Parathyroid adenoma (tissue), 2 donors: ENCODE results near the gene CRACR2A.

ENCODE experiments used
- H2AFZ ChIP-seq: fragments of 300-600 bp; sonication (generic); one replicate; pipeline ENCODE4 v1.7.0; 2017; ENCODE audit warnings: antibody characterized with exemption, mild to moderate bottlenecking
- H3K27ac ChIP-seq: fragments of 300-600 bp; sonication (generic); one replicate; pipeline ENCODE4 v1.7.0; 2017
- H3K27me3 ChIP-seq: fragments of 300-600 bp; sonication (generic); one replicate; pipeline ENCODE4 v1.7.0; 2017; ENCODE audit warnings: low read length; ENCODE audit not compliant: control insufficient read depth, insufficient read depth
- H3K36me3 ChIP-seq: fragments of 300-600 bp; sonication (generic); one replicate; pipeline ENCODE4 v1.7.0; 2017; ENCODE audit warnings: low read length; ENCODE audit not compliant: control insufficient read depth, insufficient read depth
- H3K4me1 ChIP-seq: fragments of 300-600 bp; sonication (generic); one replicate; pipeline ENCODE4 v1.7.0; 2017; ENCODE audit warnings: control low read depth
- H3K4me2 ChIP-seq: fragments of 300-600 bp; sonication (generic); one replicate; pipeline ENCODE4 v1.7.0; 2017; ENCODE audit warnings: low read length
- H3K4me3 ChIP-seq: fragments of 300-600 bp; sonication (generic); one replicate; pipeline ENCODE4 v1.7.0; 2017; ENCODE audit warnings: low read depth, low read length
- H3K79me2 ChIP-seq: fragments of 300-600 bp; sonication (generic); one replicate; pipeline ENCODE4 v1.7.0; 2017; ENCODE audit warnings: control low read depth
- H3K9ac ChIP-seq: fragments of 300-600 bp; sonication (generic); one replicate; pipeline ENCODE4 v1.7.0; 2017; ENCODE audit warnings: mild to moderate bottlenecking
- H3K9me3 ChIP-seq: fragments of 300-600 bp; sonication (generic); one replicate; pipeline ENCODE4 v1.7.0; 2017; ENCODE audit warnings: low read length; ENCODE audit not compliant: control insufficient read depth
- TF ChIP-seq, protein P1 (sequence below): fragments of 300-600 bp; sonication (generic); IDR thresholded peaks from one replicate; pipeline ENCODE4 v1.7.0; 2017; ENCODE audit warnings: antibody characterized with exemption, mild to moderate bottlenecking
- donor health status: primary hyperparathyroidism.

CRACR2A gene

DNA sequence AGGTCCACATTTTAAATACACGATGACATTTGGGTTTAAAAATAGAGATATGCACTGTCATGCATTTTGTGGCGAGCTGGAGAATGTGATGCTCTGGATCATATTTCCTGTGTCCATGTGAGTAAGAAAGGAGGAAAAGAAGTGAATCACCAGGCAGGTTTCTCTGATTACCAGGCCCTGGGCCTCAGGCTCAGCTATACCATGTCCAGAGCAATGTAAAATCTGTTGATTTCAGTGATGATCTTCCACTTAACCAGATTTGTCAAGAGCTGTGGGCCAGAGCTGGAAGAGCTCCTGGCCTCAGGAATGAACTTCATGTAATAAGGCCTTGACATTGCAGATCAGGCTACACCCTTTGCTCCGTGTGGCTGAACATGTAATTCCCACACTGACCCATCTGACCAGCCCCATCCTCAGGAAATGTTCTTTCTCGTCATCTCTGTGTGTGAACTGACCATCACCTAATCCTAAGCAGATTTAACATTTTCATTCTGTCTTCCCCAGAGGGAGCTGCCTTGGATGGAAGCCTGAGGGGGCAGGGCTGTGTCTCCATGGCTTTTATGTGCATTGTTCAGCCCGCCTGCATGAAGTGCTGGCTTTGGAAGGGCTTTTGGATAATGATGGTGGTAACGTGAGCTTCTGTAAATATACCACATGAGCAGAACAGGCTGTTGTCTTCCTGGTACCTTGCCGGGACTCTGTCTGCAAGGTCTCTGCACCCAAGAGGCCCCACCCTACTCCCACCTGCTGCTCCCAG, 54.5 kb downstream of the CRACR2A start:
- no peaks in the 10 kb centered on the region for H3K9me3 ChIP-seq
- no peak overlapping the region for H3K4me2 ChIP-seq
- no peaks in the 10 kb centered on the region for H3K27me3 ChIP-seq
- H3K79me2 ChIP-seq, result no peaks in the 10 kb centered on the region
- TF ChIP-seq, protein P1, sequence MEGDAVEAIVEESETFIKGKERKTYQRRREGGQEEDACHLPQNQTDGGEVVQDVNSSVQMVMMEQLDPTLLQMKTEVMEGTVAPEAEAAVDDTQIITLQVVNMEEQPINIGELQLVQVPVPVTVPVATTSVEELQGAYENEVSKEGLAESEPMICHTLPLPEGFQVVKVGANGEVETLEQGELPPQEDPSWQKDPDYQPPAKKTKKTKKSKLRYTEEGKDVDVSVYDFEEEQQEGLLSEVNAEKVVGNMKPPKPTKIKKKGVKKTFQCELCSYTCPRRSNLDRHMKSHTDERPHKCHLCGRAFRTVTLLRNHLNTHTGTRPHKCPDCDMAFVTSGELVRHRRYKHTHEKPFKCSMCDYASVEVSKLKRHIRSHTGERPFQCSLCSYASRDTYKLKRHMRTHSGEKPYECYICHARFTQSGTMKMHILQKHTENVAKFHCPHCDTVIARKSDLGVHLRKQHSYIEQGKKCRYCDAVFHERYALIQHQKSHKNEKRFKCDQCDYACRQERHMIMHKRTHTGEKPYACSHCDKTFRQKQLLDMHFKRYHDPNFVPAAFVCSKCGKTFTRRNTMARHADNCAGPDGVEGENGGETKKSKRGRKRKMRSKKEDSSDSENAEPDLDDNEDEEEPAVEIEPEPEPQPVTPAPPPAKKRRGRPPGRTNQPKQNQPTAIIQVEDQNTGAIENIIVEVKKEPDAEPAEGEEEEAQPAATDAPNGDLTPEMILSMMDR, result no peak
- no peaks in the 10 kb centered on the region for H3K4me1 ChIP-seq
- no peak overlapping the region for H3K4me3 ChIP-seq
- peaks cover 1% of the 10 kb centered on the region for H3K36me3 ChIP-seq
- no peak overlapping the region for H3K9ac ChIP-seq
- no peak overlapping the region for H3K27ac ChIP-seq
- H2AFZ ChIP-seq, result no peak overlapping the region

DNA sequence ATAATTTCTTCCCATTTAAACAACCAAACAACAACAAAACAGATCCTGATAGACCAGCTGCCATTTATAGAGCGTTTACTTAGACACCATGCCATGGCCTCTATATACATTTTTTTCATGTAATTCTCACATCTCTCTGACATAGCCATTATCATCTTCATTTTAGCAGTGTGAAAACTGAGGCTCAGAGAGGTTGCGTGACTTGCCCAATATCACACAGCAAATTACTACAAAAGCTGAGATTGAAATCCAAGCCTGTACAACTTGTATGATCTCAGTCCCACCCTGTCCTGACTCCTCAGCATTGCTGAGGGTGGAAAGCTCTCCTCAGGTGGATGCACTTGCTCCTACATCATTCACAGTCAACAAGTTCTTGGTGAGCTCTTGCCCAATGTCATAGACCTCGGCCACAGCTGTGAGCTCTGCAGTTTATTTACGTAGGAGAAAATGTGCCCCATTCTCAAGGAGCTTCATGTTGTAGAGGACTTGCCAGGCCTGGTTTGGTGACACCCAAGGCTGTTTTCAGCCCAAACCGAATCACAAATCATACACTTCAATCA, 55.5 kb downstream of the CRACR2A start:
- Histone ChIP-seq H3K27ac (no peak overlapping the region), H3K9ac (no peak overlapping the region), H3K4me3 (no peak overlapping the region), H3K9me3 (no peaks in the 10 kb centered on the region), H3K4me1 (no peaks in the 10 kb centered on the region), H3K27me3 (no peaks in the 10 kb centered on the region), H3K4me2 (no peak overlapping the region), H2AFZ (no peak overlapping the region), H3K79me2 (no peaks in the 10 kb centered on the region), H3K36me3 (no peaks in the 10 kb centered on the region)
- TF ChIP-seq, protein P1, result no peak

DNA sequence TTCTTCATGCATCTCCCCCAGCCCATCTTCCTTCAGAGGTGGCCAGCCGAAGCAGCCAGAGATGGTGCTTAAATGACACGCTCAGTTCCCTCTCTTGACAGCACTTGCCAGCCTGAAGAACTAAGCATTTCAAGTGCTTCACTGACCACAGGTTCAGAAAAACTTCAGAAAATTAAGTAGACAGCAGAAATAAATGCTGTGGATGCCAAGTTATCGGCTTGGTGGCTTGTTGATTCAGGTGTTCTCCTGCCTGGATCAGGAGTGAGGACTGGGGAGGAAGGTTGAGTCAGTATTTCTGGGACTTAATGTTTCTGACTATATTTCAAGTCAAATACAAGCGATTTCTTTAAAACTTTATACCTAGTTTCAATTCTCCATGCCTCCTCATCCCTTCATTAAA, 58.2 kb downstream of the CRACR2A start:
- TF ChIP-seq, protein P1, result no peak

DNA sequence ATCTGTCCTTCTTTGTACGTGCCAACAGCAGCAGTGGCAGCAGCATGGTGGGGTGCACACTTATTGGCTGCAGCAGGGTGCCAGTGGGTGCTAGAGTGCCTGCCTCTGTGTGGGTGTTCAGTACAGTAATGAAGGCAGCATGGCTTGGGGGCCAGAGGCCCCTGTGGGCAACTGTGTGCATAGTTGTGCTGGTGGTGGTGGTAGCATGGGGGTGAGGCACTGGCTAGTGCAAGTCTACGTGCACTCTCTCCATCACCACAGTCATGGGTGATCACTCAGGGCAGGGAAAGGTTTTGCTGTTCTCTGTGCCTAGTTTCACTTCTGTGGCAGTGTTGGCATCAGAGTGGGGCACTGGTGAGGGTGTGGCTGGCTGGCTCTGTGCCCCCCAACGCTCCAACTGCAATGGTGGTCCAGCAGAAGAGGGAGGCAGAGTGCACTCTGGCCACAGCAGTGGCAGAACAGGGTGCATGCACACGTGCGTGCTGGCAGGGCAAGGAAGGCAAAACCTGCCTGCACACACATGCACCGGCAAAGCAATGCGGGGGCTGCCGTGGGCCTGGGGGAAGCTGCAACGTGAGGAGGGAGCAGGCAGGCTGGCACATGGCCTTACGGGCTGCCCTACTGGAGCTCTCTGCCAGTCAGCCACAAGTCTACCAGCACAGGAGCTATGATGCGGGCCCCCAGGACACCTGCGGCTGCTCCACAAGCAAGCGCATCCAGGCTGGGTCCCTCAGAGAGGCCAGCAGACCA, 60.1 kb downstream of the CRACR2A start:
- TF ChIP-seq, protein P1, result no peak
- Histone ChIP-seq H2AFZ (no peak overlapping the region), H3K79me2 (no peaks in the 10 kb centered on the region), H3K27me3 (no peaks in the 10 kb centered on the region), H3K4me2 (no peak overlapping the region), H3K4me3 (no peak overlapping the region), H3K9ac (no peak overlapping the region), H3K9me3 (no peaks in the 10 kb centered on the region), H3K4me1 (no peaks in the 10 kb centered on the region), H3K36me3 (no peaks in the 10 kb centered on the region), H3K27ac (no peak overlapping the region)

More for the DNA sequence above, 58.2 kb downstream of the CRACR2A start:
- Histone ChIP-seq H3K27ac (no peak overlapping the region), H3K9me3 (no peaks in the 10 kb centered on the region), H3K79me2 (no peaks in the 10 kb centered on the region), H3K27me3 (no peaks in the 10 kb centered on the region), H3K4me3 (no peak overlapping the region), H3K9ac (no peak overlapping the region), H3K4me2 (no peak overlapping the region), H2AFZ (no peak overlapping the region), H3K36me3 (no peaks in the 10 kb centered on the region), H3K4me1 (no peaks in the 10 kb centered on the region)
